B cell (primary cell): ENCODE measurements around the gene SIAH3. TPM values are rescaled to one million over a fixed set of nuclear protein-coding genes. Genes with fewer than 3 reads are reported as not detected.

Experiments used
- ATAC-seq: fragments of 200-7000 bp; cut with Tn5 transposase; one replicate; pipeline ENCODE4 v1.10.0; 2021; ENCODE audit warnings: low read depth, mild to moderate bottlenecking, moderate number of reproducible peaks, moderate library complexity
- CTCF ChIA-PET: fragments of 350-600 bp; sonication (Branson Sonifier 250); formaldehyde crosslinking; loops from one replicate; lab custom pipeline; 2021; ENCODE audit warnings: antibody characterized with exemption, inconsistent platforms; lab: Charles Lee
- POLR2A ChIA-PET: fragments of 350-600 bp; sonication (Branson Sonifier 250); formaldehyde crosslinking; loops from one replicate; lab custom pipeline; 2021; ENCODE audit warnings: antibody characterized with exemption; lab: Charles Lee
- DNase-seq: peaks from one replicate; pipeline ENCODE4 v3.0.0; 2013
- H2AFZ ChIP-seq: 2 replicates; pipeline ENCODE4 v1.6.1; 2012; ENCODE audit warnings: mild to moderate bottlenecking, low read depth, low read length; ENCODE audit not compliant: insufficient read depth, poor library complexity, severe bottlenecking
- H3K27ac ChIP-seq, 2 donors: 1 replicate in 1 of 2; 2 replicates in 1 of 2; pipeline ENCODE4 v1.5.1; 2012 to 2013; ENCODE audit warnings: low read length in 2 of 2, mild to moderate bottlenecking in 2 of 2, moderate library complexity in 1 of 2
- H3K27me3 ChIP-seq, 4 experiments: fragments of 200-600 bp in 1 of 4; sonication (generic) in 1 of 4; replicated peaks in 1 of 4; 1 replicate in 2 of 4; 2 replicates in 2 of 4; pipeline versions ENCODE4 v1.6.1 to v1.7.0; 2013 to 2016; ENCODE audit warnings: low read length in 3 of 4, mild to moderate bottlenecking in 2 of 4, mixed read lengths in 1 of 4, moderate library complexity in 1 of 4; ENCODE audit not compliant: insufficient read depth in 4 of 4, control insufficient read depth in 3 of 4; ENCODE audit errors: control extremely low read depth in 1 of 4
- H3K36me3 ChIP-seq, 2 experiments: replicated peaks in 1 of 2; 1 replicate in 1 of 2; 2 replicates in 1 of 2; pipeline versions ENCODE4 v1.6.1 to v1.7.1; 2013; ENCODE audit warnings: low read length in 1 of 2; ENCODE audit not compliant: insufficient read depth in 2 of 2, control insufficient read depth in 1 of 2; ENCODE audit errors: control extremely low read depth in 1 of 2, extremely low read depth in 1 of 2
- H3K4me1 ChIP-seq, 2 donors: fragments of 200-600 bp in 1 of 2; sonication (generic) in 1 of 2; 1 replicate in 1 of 2; 2 replicates in 1 of 2; pipeline versions ENCODE4 v1.5.1 to v1.6.1; 2013 to 2017; ENCODE audit warnings: low read length in 2 of 2; ENCODE audit not compliant: control insufficient read depth in 2 of 2, insufficient read depth in 2 of 2
- H3K4me2 ChIP-seq: replicated peaks from 2 replicates; pipeline ENCODE3; 2012; ENCODE audit warnings: mild to moderate bottlenecking, low read depth, low read length; ENCODE audit not compliant: poor library complexity, severe bottlenecking
- H3K4me3 ChIP-seq, 5 experiments: fragments of 200-600 bp in 1 of 5; sonication (generic) in 1 of 5; 1 replicate in 3 of 5; 2 replicates in 2 of 5; pipeline versions ENCODE4 v1.5.1 to v1.7.0; 2011 to 2016; ENCODE audit warnings: low read length in 4 of 5, mild to moderate bottlenecking in 4 of 5, low read depth in 2 of 5, control low read depth in 1 of 5, moderate library complexity in 1 of 5; ENCODE audit not compliant: insufficient read depth in 1 of 5; ENCODE audit errors: control extremely low read depth in 1 of 5, extremely low read depth in 1 of 5
- H3K79me2 ChIP-seq: fragments of 200-600 bp; sonication (generic); one replicate; pipeline ENCODE4 v1.6.0; 2016; ENCODE audit warnings: low read length; ENCODE audit not compliant: control insufficient read depth, insufficient read depth
- H3K9ac ChIP-seq: fragments of 200-600 bp; sonication (generic); 2 replicates; pipeline ENCODE4 v1.6.1; 2017; ENCODE audit warnings: mild to moderate bottlenecking, low read length, moderate library complexity
- H3K9me3 ChIP-seq, 3 donors: one replicate each; pipeline versions ENCODE4 v1.6.1 to v1.7.1; 2013; ENCODE audit warnings: low read length in 2 of 3; ENCODE audit not compliant: control insufficient read depth in 2 of 3, insufficient read depth in 1 of 3; ENCODE audit errors: control extremely low read depth in 1 of 3
- H4K20me1 ChIP-seq: 2 replicates; pipeline ENCODE4 v1.6.0; 2012; ENCODE audit warnings: mild to moderate bottlenecking, low read length; ENCODE audit not compliant: insufficient read depth, control insufficient read depth, poor library complexity, severe bottlenecking
- H3K27ac Mint-ChIP-seq: one replicate; pipeline ENCODE4 v1.8.0; 2021; ENCODE audit warnings: mixed read lengths
- H3K27me3 Mint-ChIP-seq: one replicate; pipeline ENCODE4 v1.8.0; 2021; ENCODE audit warnings: mixed read lengths
- H3K4me1 Mint-ChIP-seq: one replicate; pipeline ENCODE4 v1.8.0; 2021; ENCODE audit warnings: mixed read lengths
- H3K4me3 Mint-ChIP-seq: one replicate; pipeline ENCODE4 v1.8.0; 2021; ENCODE audit warnings: mixed read lengths
- H3K9me3 Mint-ChIP-seq: one replicate; pipeline ENCODE4 v1.8.0; 2022; ENCODE audit warnings: mixed read lengths; ENCODE audit not compliant: insufficient read depth
- CTCF ChIP-seq: fragments of 200-600 bp; IDR thresholded peaks from one replicate; pipeline ENCODE4 v1.8.0; 2022; ENCODE audit warnings: antibody characterized with exemption, mild to moderate bottlenecking
- EZH2 ChIP-seq: IDR thresholded peaks from 2 replicates; pipeline ENCODE4 v1.6.1; 2012; ENCODE audit warnings: borderline replicate concordance, low read depth, mild to moderate bottlenecking, moderate library complexity, low read length; ENCODE audit not compliant: insufficient read depth, poor library complexity, severe bottlenecking
- WGBS: methylation state at CpG from one replicate; pipeline ENCODE4 v1.1.5; 2013; ENCODE audit warnings: missing lambda C conversion rate; ENCODE audit not compliant: insufficient coverage; 5-methylcytosine and 5-hydroxymethylcytosine counted together
- intact Hi-C: fragments of 100-400 bp; cut with micrococcal nuclease; formaldehyde crosslinking; loops from one replicate; pipeline ENCODE4 v1.10.0; 2022
- polyA plus RNA-seq: library from polyadenylated mRNA; depleted of rRNA; stranded (reverse); fragments of >200 nt; gene quantifications from 2 replicates; pipeline ENCODE4 v1.2.3, GENCODE V29; 2012
- total RNA-seq, 2 donors: library from RNA; stranded (reverse); fragments of 120-200 nt in 1 of 2; gene quantifications; 1 replicate in 1 of 2; 2 replicates in 1 of 2; pipeline versions ENCODE4 v1.2.3 to v1.2.4, GENCODE V29; 2013 to 2022

SIAH3 gene
- total and polyA plus RNA-seq, 2 donors (not counting 1 experiment from before 2014, with no cell fraction given) = not detected

GRCh38 chr13:45775401-45775963 lies 76.1 kb downstream of the SIAH3 start:
- no peaks in the 10 kb centered on the region for H4K20me1 ChIP-seq
- Mint-ChIP-seq H3K4me3 (no peak overlapping the region), H3K9me3 (no peaks in the 10 kb centered on the region), H3K4me1 (no peaks in the 10 kb centered on the region), H3K27me3 (peaks cover 4% of the 10 kb centered on the region), H3K27ac (no peak overlapping the region)
- no peak for DNase-seq
- intact Hi-C loops = no loop called here
- no peak overlapping the region for H3K9ac ChIP-seq
- no peaks in the 10 kb centered on the region for H3K9me3 ChIP-seq
- ChIA-PET POLR2A (no interaction called here), CTCF (no interaction called here)
- ATAC-seq = no peak
- 65% methylated on average over 3 of the region's 3 CpGs for WGBS
- H3K27me3 ChIP-seq = no peaks in the 10 kb centered on the region
- no peak overlapping the region for H3K4me2 ChIP-seq
- no peaks in the 10 kb centered on the region for H3K79me2 ChIP-seq
- TF ChIP-seq EZH2 (no peak), CTCF (no peak)
- no peak overlapping the region for H2AFZ ChIP-seq
- no peaks in the 10 kb centered on the region for H3K36me3 ChIP-seq
- no peak overlapping the region for H3K4me3 ChIP-seq
- H3K4me1 ChIP-seq = no peaks in the 10 kb centered on the region
- no peak overlapping the region for H3K27ac ChIP-seq

DNA sequence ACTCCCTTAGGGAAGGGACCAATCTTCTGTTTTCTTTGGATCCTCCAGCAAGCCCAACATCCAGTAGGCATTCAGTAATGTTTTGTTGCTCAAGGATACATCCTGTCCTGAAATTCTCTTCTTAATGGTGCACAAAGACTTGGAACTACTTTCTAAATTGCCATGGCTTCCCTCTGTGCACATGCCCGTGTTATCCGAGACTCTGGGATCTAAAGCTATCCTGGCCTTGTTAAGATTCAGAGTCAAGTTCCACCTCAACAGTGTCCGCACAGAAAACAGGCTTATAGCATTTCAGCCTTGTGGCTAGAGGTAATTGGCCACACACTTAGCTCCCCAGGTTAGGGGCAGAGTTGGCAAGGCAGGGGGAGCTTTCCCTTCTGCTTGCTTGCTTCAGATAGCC lies 77.6 kb downstream of the SIAH3 start:
- ATAC-seq = no peak
- Histone ChIP-seq H2AFZ (no peak overlapping the region), H3K4me3 (no peak overlapping the region), H3K27me3 (no peaks in the 10 kb centered on the region), H3K79me2 (no peaks in the 10 kb centered on the region), H3K4me1 (no peaks in the 10 kb centered on the region), H3K36me3 (no peaks in the 10 kb centered on the region), H4K20me1 (no peaks in the 10 kb centered on the region), H3K27ac (no peak overlapping the region), H3K9ac (no peak overlapping the region), H3K4me2 (no peak overlapping the region), H3K9me3 (no peaks in the 10 kb centered on the region)
- H3K4me3 Mint-ChIP-seq = no peak overlapping the region
- CTCF ChIA-PET = no interaction called here
- no peak for TF ChIP-seq CTCF
- TF ChIP-seq EZH2 = no peak
- H3K27me3 Mint-ChIP-seq = peaks cover 4% of the 10 kb centered on the region
- DNase-seq = no peak
- whole genome bisulfite sequencing = 89% methylated on average over 3 of the region's 3 CpGs
- POLR2A ChIA-PET = no interaction called here
- H3K27ac Mint-ChIP-seq = no peak overlapping the region
- H3K9me3 Mint-ChIP-seq = no peaks in the 10 kb centered on the region
- intact Hi-C loops = no loop called here
- H3K4me1 Mint-ChIP-seq = no peaks in the 10 kb centered on the region
